H7 (cell line): ENCODE results near the gene FARP2. TPM values are rescaled to one million over a fixed set of nuclear protein-coding genes. Genes with fewer than 3 reads are reported as not detected.
"Not testable (repeated sequence)": the region's sequence is repeated elsewhere in the genome, so short reads cannot be mapped to it uniquely, and the experiment has no call there.

Experiments used
- DNase-seq: peaks from one replicate; pipeline ENCODE4 v3.0.0; 2012
- H3K27me3 ChIP-seq: 2 replicates; pipeline ENCODE4 v1.6.0; 2011; ENCODE audit warnings: mild to moderate bottlenecking, low read length; ENCODE audit not compliant: control insufficient read depth, insufficient read depth
- H3K36me3 ChIP-seq: replicated peaks from 2 replicates; pipeline ENCODE4 v1.5.1; 2011; ENCODE audit warnings: low read length; ENCODE audit not compliant: control insufficient read depth, insufficient read depth
- H3K4me3 ChIP-seq: 2 replicates; pipeline ENCODE4 v1.5.1; 2011; ENCODE audit warnings: low read depth, mild to moderate bottlenecking, control low read depth, low read length, moderate library complexity; ENCODE audit not compliant: insufficient read depth
- total RNA-seq: library from RNA; depleted of rRNA; stranded (reverse); fragments of >200 nt; shearing (Covaris generic); gene quantifications from 2 replicates; pipeline ENCODE4 v1.2.3, GENCODE V29; 2014

Gene FARP2
- total RNA-seq, 1 experiment from 2014 or later, result 19.5 TPM

- Histone ChIP-seq H3K27me3 (no peaks in the 10 kb centered on the region), H3K4me3 (peak overlapping the region; percentile 95), H3K36me3 (no peaks in the 10 kb centered on the region; the same call in none of the 2 replicates)
- no peak for DNase-seq
Measured at GRCh38 chr2:241317391-241317790, 38.7 kb upstream of the FARP2 start.

GRCh38 chr2:241318830-241319229 is 37.3 kb upstream of the FARP2 start:
- not testable (repeated sequence) for DNase-seq, H3K4me3 ChIP-seq

GRCh38 chr2:241320394-241320793 is 35.7 kb upstream of the FARP2 start:
- Histone ChIP-seq H3K4me3 (no peak overlapping the region), H3K36me3 (no peaks in the 10 kb centered on the region; the same call in none of the 2 replicates), H3K27me3 (no peaks in the 10 kb centered on the region)
- DNase-seq, result no peak

More at GRCh38 chr2:241318830-241319229, 37.3 kb upstream of the FARP2 start:
- H3K27me3 ChIP-seq, H3K36me3 ChIP-seq: not testable (repeated sequence)

GRCh38 chr2:241321033-241321432 is 35.1 kb upstream of the FARP2 start:
- no peak for DNase-seq
- H3K36me3 ChIP-seq, result no peaks in the 10 kb centered on the region; the same call in none of the 2 replicates
- H3K27me3 ChIP-seq, result no peaks in the 10 kb centered on the region
- H3K4me3 ChIP-seq, result no peak overlapping the region

- DNase-seq, result no peak
- H3K27me3 ChIP-seq, result no peaks in the 10 kb centered on the region
- peaks cover 4% of the 10 kb centered on the region for H3K36me3 ChIP-seq
- H3K4me3 ChIP-seq, result no peak overlapping the region
Measured at GRCh38 chr2:241321886-241322285, 34.2 kb upstream of the FARP2 start.

GRCh38 chr2:241323778-241324177 is 32.3 kb upstream of the FARP2 start:
- DNase-seq, result no peak
- Histone ChIP-seq H3K27me3 (no peaks in the 10 kb centered on the region), H3K36me3 (peaks cover 7% of the 10 kb centered on the region), H3K4me3 (no peak overlapping the region)

- no peak for DNase-seq
- Histone ChIP-seq H3K4me3 (no peak overlapping the region), H3K36me3 (peaks cover 7% of the 10 kb centered on the region), H3K27me3 (no peaks in the 10 kb centered on the region)
Measured at GRCh38 chr2:241324775-241325174, 31.3 kb upstream of the FARP2 start.

- Histone ChIP-seq H3K36me3 (peaks cover 7% of the 10 kb centered on the region), H3K27me3 (no peaks in the 10 kb centered on the region), H3K4me3 (no peak overlapping the region)
- DNase-seq, result no peak
Measured at GRCh38 chr2:241325257-241325656, 30.8 kb upstream of the FARP2 start.

GRCh38 chr2:241329669-241330615 is 26.1 kb upstream of the FARP2 start:
- no peak for DNase-seq
- H3K27me3 ChIP-seq, result no peaks in the 10 kb centered on the region
- H3K36me3 ChIP-seq, result peaks cover 11% of the 10 kb centered on the region
- no peak overlapping the region for H3K4me3 ChIP-seq

- no peak overlapping the region for H3K4me3 ChIP-seq
- no peak for DNase-seq
- H3K27me3 ChIP-seq, result no peaks in the 10 kb centered on the region
- H3K36me3 ChIP-seq, result peaks cover 13% of the 10 kb centered on the region
Measured at GRCh38 chr2:241330616-241330981, 25.5 kb upstream of the FARP2 start.

GRCh38 chr2:241334813-241335212 is 21.3 kb upstream of the FARP2 start:
- no peak for DNase-seq
- Histone ChIP-seq H3K27me3 (no peaks in the 10 kb centered on the region), H3K36me3 (peaks cover 20% of the 10 kb centered on the region), H3K4me3 (no peak overlapping the region)

GRCh38 chr2:241339839-241340630 is 16.1 kb upstream of the FARP2 start:
- peaks cover 42% of the 10 kb centered on the region for H3K36me3 ChIP-seq

GRCh38 chr2:241340631-241341163 is 15.4 kb upstream of the FARP2 start:
- Histone ChIP-seq H3K4me3 (no peak overlapping the region), H3K27me3 (no peaks in the 10 kb centered on the region), H3K36me3 (peaks cover 45% of the 10 kb centered on the region)
- no peak for DNase-seq

More at GRCh38 chr2:241339839-241340630, 16.1 kb upstream of the FARP2 start:
- Histone ChIP-seq H3K27me3 (no peaks in the 10 kb centered on the region), H3K4me3 (no peak overlapping the region)
- DNase-seq, result no peak

GRCh38 chr2:241344925-241345651 is 11.0 kb upstream of the FARP2 start:
- Histone ChIP-seq H3K4me3 (no peak overlapping the region), H3K36me3 (peaks cover 58% of the 10 kb centered on the region), H3K27me3 (no peaks in the 10 kb centered on the region)
- DNase-seq, result no peak
